Right atrium auricular region (tissue), 2 donors: ENCODE data around the gene SPSB2. TPM values are rescaled to one million over a fixed set of nuclear protein-coding genes. Genes with fewer than 3 reads are reported as not detected.

Experiments
- DNase-seq: peaks from one replicate; pipeline ENCODE4 v3.0.0-alpha.2; 2019; ENCODE audit warnings: low spot score
- H3K27ac ChIP-seq, 2 donors: fragments of 200-600 bp; sonication (generic); 1 replicate in 1 of 2; 2 replicates in 1 of 2; pipeline ENCODE4 v1.5.1; 2016 to 2019
- H3K27me3 ChIP-seq, 2 donors: fragments of 200-600 bp; sonication (generic); one replicate each; pipeline versions ENCODE4 v1.5.1 to v1.6.0; 2017 to 2019
- H3K36me3 ChIP-seq: fragments of 200-600 bp; sonication (generic); one replicate; pipeline ENCODE4 v1.5.1; 2016
- H3K4me1 ChIP-seq, 2 donors: fragments of 200-600 bp; sonication (generic); one replicate each; pipeline versions ENCODE4 v1.5.1 to v1.6.0; 2017 to 2019
- H3K4me3 ChIP-seq, 2 donors: fragments of 200-600 bp; sonication (generic); 1 replicate in 1 of 2; 2 replicates in 1 of 2; pipeline ENCODE4 v1.5.1; 2017 to 2019; ENCODE audit warnings: mild to moderate bottlenecking in 1 of 2, moderate library complexity in 1 of 2
- H3K9me3 ChIP-seq, 2 donors: fragments of 200-600 bp; sonication (generic); one replicate each; pipeline ENCODE4 v1.5.1; 2019
- total RNA-seq, 2 donors: library from RNA; depleted of rRNA; stranded (reverse); fragments of >200 nt; gene quantifications; one replicate each; pipeline ENCODE4 v1.1.0, GENCODE V29; 2016
- TF ChIP-seq, protein P1 (sequence below), 2 donors: fragments of 200-600 bp; sonication (generic); IDR thresholded peaks; one replicate each; pipeline ENCODE4 v1.5.1; 2019; ENCODE audit warnings: antibody characterized with exemption in 2 of 2

Gene SPSB2
- total RNA-seq, 2 donors from 2014 or later = 4.1 to 6.4 TPM

DNA sequence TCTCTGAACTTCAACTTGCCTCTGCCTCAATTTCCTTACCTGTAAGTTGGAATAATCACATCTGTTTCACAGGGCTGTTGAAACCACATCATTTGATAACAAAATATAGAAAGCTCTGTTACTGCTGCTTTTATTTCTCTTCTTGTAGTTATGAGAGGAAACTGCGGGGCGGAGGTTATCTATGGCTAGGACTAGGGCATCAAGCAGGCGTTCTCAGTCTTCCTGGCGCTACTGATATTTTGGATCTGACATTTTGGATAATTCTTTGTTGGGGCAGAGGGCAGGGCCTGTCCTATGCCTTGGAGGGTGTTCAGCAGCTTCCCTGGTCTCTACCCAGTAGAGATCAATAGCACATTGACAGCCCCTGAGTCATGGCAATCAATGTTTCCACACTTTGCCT is 41.0 kb downstream of the SPSB2 start:
- Histone ChIP-seq H3K36me3 (peaks cover 22% of the 10 kb centered on the region), H3K4me3 (no peak overlapping the region), H3K27ac (peak overlapping the region in 1 of 2 donors; percentile 65), H3K4me1 (peaks cover 0 to 27% of the 10 kb centered on the region in 2 donors), H3K9me3 (no peaks in the 10 kb centered on the region), H3K27me3 (no peaks in the 10 kb centered on the region)
- DNase-seq = no peak
- TF ChIP-seq, protein P1, sequence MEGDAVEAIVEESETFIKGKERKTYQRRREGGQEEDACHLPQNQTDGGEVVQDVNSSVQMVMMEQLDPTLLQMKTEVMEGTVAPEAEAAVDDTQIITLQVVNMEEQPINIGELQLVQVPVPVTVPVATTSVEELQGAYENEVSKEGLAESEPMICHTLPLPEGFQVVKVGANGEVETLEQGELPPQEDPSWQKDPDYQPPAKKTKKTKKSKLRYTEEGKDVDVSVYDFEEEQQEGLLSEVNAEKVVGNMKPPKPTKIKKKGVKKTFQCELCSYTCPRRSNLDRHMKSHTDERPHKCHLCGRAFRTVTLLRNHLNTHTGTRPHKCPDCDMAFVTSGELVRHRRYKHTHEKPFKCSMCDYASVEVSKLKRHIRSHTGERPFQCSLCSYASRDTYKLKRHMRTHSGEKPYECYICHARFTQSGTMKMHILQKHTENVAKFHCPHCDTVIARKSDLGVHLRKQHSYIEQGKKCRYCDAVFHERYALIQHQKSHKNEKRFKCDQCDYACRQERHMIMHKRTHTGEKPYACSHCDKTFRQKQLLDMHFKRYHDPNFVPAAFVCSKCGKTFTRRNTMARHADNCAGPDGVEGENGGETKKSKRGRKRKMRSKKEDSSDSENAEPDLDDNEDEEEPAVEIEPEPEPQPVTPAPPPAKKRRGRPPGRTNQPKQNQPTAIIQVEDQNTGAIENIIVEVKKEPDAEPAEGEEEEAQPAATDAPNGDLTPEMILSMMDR (IDR thresholded peaks at IDR 0.05) = no peak

DNA sequence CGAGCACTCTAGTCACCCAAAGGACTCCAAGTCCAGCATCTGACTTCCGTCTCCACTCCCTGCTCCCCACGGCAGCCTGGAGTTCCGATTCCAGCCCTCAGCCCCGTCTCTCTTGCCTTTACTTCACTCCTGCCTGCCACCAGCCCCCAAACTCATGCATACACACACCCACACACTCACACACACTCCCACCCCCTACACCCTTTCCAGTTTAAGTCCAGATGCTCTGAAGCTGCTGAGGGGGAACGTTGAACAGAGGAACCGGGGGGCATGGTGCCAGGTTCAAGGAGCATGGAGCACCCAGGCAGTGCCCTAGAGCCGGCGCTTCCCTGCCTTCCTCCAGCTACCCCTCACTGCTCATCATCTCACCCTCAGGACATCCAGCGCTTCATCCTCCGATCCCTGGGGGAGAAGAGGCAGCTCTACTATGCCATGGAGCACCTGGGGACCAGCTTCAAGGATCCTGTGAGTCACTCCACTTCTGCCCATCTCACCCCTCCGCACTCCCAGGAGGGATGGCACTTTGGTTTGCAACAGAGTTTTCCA is 41.6 kb downstream of the SPSB2 start:
- Histone ChIP-seq H3K4me1 (peaks cover 0 to 33% of the 10 kb centered on the region in 2 donors), H3K36me3 (peaks cover 16% of the 10 kb centered on the region)

DNA sequence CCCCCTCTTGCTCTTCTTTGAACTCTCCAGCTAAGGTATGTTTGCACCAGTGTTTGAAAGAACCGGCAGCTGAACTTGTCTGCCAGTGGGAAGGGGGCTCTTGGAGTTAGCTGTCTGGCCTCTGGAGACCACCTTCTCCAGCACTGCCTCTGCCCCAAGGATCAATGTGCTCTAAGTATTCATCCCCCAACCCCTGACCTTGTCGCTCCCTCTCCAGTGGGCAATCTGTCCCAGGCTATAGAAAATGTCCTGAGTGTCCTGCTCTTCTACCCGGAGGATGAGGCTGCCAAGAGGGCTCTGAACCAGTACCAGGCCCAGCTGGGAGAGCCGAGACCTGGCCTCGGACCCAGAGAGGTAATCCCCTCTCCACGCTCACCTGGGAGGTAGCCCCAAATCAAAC is 42.1 kb downstream of the SPSB2 start:
- Histone ChIP-seq H3K27ac (no peak overlapping the region), H3K4me1 (peaks cover 0 to 33% of the 10 kb centered on the region in 2 donors), H3K4me3 (no peak overlapping the region), H3K27me3 (no peaks in the 10 kb centered on the region), H3K9me3 (no peaks in the 10 kb centered on the region), H3K36me3 (peaks cover 12% of the 10 kb centered on the region)
- TF ChIP-seq, protein P1 (IDR thresholded peaks at IDR 0.05) = no peak
- DNase-seq = no peak

More for the DNA sequence above, 41.6 kb downstream of the SPSB2 start:
- Histone ChIP-seq H3K9me3 (no peaks in the 10 kb centered on the region), H3K4me3 (no peak overlapping the region), H3K27me3 (no peaks in the 10 kb centered on the region), H3K27ac (no peak overlapping the region)
- no peak for DNase-seq
- TF ChIP-seq, protein P1 (IDR thresholded peaks at IDR 0.05) = no peak

DNA sequence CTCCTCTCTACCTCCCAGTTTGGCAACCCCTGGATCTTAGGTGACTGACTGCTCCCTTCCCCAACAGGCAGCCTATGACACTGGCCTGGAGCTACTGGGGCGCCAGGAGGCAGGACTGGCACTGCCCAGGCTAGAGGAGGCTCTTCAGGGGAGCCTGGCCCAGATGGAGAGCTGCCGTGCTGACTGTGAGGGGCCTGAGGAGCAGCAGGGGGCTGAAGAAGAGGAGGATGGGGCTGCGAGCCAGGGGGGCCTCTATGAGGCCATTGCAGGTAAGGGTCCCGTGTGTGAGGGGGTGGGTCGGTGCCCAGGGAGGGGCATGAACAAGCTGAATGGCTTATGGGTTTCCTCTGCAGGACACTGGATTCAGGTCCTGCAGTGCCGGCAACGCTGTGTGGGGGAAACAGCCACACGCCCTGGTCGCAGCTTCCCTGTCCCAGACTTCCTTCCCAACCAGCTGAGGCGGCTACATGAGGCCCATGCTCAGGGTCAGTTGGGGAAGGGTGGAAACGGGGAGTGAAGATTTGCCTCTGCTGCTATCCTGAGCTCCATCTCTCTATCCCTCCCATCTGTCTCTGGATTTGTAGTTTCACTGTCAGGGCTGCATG is 42.7 kb downstream of the SPSB2 start:
- H3K4me3 ChIP-seq = no peak overlapping the region
- peaks cover 8% of the 10 kb centered on the region for H3K36me3 ChIP-seq
- H3K27me3 ChIP-seq = no peaks in the 10 kb centered on the region
- H3K27ac ChIP-seq = peak overlapping the region in 1 of 2 donors; percentile 84
- TF ChIP-seq, protein P1 (IDR thresholded peaks at IDR 0.05) = no peak
- peaks cover 0 to 33% of the 10 kb centered on the region in 2 donors for H3K4me1 ChIP-seq
- DNase-seq = no peak
- H3K9me3 ChIP-seq = no peaks in the 10 kb centered on the region

DNA sequence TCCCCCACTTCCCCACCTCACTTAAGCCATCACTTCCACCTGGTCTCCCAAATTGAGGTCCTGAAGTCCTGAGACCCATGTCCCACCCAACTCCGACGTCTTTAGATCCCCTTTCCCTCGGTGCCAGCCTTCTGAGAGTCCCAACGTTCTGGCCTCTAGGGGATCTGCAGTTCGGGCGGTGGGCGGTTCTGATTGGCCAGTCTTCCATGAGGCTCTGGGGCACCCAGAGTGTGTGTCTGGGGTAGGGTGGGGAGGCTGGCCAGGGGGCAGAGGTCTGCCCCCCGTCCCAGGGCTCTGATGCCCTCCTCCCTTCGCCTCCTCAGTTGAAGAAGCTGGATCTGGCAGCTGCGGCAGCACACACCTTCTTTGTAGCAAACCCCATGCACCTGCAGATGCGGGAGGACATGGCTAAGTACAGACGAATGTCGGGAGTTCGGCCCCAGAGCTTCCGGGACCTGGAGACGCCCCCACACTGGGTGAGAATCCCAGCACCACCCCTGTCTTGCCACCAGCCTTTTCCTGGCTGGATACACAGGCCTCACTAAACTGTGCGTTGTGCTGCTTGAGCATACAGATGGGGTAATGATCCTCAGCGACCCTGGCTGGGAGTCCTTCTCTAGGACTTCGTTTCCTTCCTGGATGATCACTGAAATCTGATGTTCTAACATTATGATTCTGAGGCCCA is 43.4 kb downstream of the SPSB2 start:
- peaks cover 8% of the 10 kb centered on the region for H3K36me3 ChIP-seq
- H3K9me3 ChIP-seq = no peaks in the 10 kb centered on the region
- TF ChIP-seq, protein P1 (IDR thresholded peaks at IDR 0.05) = no peak
- peak overlapping the region; percentile 75 to 83 for H3K4me3 ChIP-seq
- H3K27me3 ChIP-seq = no peaks in the 10 kb centered on the region
- H3K27ac ChIP-seq = peak overlapping the region; percentile 84 to 91
- peaks cover 0 to 39% of the 10 kb centered on the region in 2 donors for H3K4me1 ChIP-seq
- no peak for DNase-seq
